ENCODE results near the gene PRRC2A.

- no peak for TF ChIP-seq CTCF (IDR thresholded peaks at IDR 0.05)
- TF ChIP-seq POLR2A (IDR thresholded peaks at IDR 0.05): no peak
- TF ChIP-seq POLR2AphosphoS5 (IDR thresholded peaks at IDR 0.05): no peak
- TF ChIP-seq EP300 (IDR thresholded peaks at IDR 0.05): no peak
These were observed 57.4 kb downstream of the PRRC2A start for GRCh38 chr6:31677955-31678354.

Measured in suprapubic skin (tissue), 4 donors.